IPS DF 6.9 (cell line): ENCODE results near the gene IL15.
A peak's percentile ranks its signal among the peaks of the same experiment; 100 is the strongest.

Source experiments
- DNase-seq: peaks from one replicate; pipeline ENCODE4 v3.0.0-alpha.2; 2013; ENCODE audit warnings: low read depth, low spot score
- H3K27ac ChIP-seq: one replicate; pipeline ENCODE4 v1.5.1; 2013; ENCODE audit warnings: low read length, control low read depth
- H3K27me3 ChIP-seq: 2 replicates; pipeline ENCODE4 v1.6.1; 2013; ENCODE audit warnings: mild to moderate bottlenecking, low read length; ENCODE audit not compliant: control insufficient read depth, insufficient read depth
- H3K36me3 ChIP-seq: 2 replicates; pipeline ENCODE4 v1.6.1; 2013; ENCODE audit warnings: low read length; ENCODE audit not compliant: control insufficient read depth, insufficient read depth
- H3K4me1 ChIP-seq: 2 replicates; pipeline ENCODE4 v1.6.1; 2013; ENCODE audit warnings: low read length; ENCODE audit not compliant: control insufficient read depth, insufficient read depth
- H3K4me3 ChIP-seq: 2 replicates; pipeline ENCODE4 v1.5.1; 2013; ENCODE audit warnings: mild to moderate bottlenecking, low read length
- H3K9me3 ChIP-seq: 2 replicates; pipeline ENCODE4 v1.6.1; 2013; ENCODE audit warnings: low read length, inconsistent platforms; ENCODE audit not compliant: control insufficient read depth, insufficient read depth
- WGBS: extraction: QIAGEN DNeasy Blood & Tissue Kit; methylation state at CpG from one replicate; pipeline ENCODE4 v1.1.7; 2013; ENCODE audit warnings: mixed read lengths, missing lambda C conversion rate; ENCODE audit not compliant: insufficient read length, insufficient coverage; 5-methylcytosine and 5-hydroxymethylcytosine counted together

Gene IL15

GRCh38 chr4:141645611-141646340 is 9.4 kb downstream of the IL15 start:
- no CpG with 5 or more reads among the region's 3 CpGs for WGBS
- Histone ChIP-seq H3K27me3 (no peaks in the 10 kb centered on the region), H3K27ac (no peak overlapping the region), H3K36me3 (no peaks in the 10 kb centered on the region), H3K4me1 (no peaks in the 10 kb centered on the region), H3K9me3 (no peaks in the 10 kb centered on the region), H3K4me3 (no peak overlapping the region)
- no peak for DNase-seq

- no peak for DNase-seq
- no peaks in the 10 kb centered on the region for H3K9me3 ChIP-seq
- H3K27ac ChIP-seq = no peak overlapping the region
- no peaks in the 10 kb centered on the region for H3K36me3 ChIP-seq
- WGBS = no CpG with 5 or more reads among the region's 3 CpGs
- H3K4me3 ChIP-seq = no peak overlapping the region
- no peaks in the 10 kb centered on the region for H3K4me1 ChIP-seq
- H3K27me3 ChIP-seq = no peaks in the 10 kb centered on the region
Observed at GRCh38 chr4:141646969-141647368, 10.6 kb downstream of the IL15 start.

- 100% methylated on average over 1 of the region's 1 CpG for WGBS
- H3K4me3 ChIP-seq = no peak overlapping the region
- no peaks in the 10 kb centered on the region for H3K9me3 ChIP-seq
- no peaks in the 10 kb centered on the region for H3K4me1 ChIP-seq
- H3K27ac ChIP-seq = no peak overlapping the region
- H3K27me3 ChIP-seq = no peaks in the 10 kb centered on the region
- no peak for DNase-seq
- no peaks in the 10 kb centered on the region for H3K36me3 ChIP-seq
Observed at GRCh38 chr4:141647966-141648365, 11.6 kb downstream of the IL15 start.

GRCh38 chr4:141652161-141652778 is 15.9 kb downstream of the IL15 start:
- Histone ChIP-seq H3K36me3 (no peaks in the 10 kb centered on the region), H3K4me1 (no peaks in the 10 kb centered on the region), H3K4me3 (no peak overlapping the region), H3K27me3 (no peaks in the 10 kb centered on the region), H3K9me3 (no peaks in the 10 kb centered on the region), H3K27ac (no peak overlapping the region)
- WGBS = no CpG with 5 or more reads among the region's 4 CpGs
- DNase-seq = no peak

GRCh38 chr4:141654098-141654497 is 17.7 kb downstream of the IL15 start:
- H3K36me3 ChIP-seq = no peaks in the 10 kb centered on the region
- peak; percentile 35 for DNase-seq
- H3K27ac ChIP-seq = no peak overlapping the region
- H3K27me3 ChIP-seq = no peaks in the 10 kb centered on the region
- H3K4me3 ChIP-seq = no peak overlapping the region
- no peaks in the 10 kb centered on the region for H3K9me3 ChIP-seq
- H3K4me1 ChIP-seq = no peaks in the 10 kb centered on the region

- H3K4me1 ChIP-seq = no peaks in the 10 kb centered on the region
- no CpG with 5 or more reads among the region's 3 CpGs for WGBS
Observed at GRCh38 chr4:141656031-141656430, 19.6 kb downstream of the IL15 start.

GRCh38 chr4:141657550-141658250 is 21.3 kb downstream of the IL15 start:
- H3K4me1 ChIP-seq = no peaks in the 10 kb centered on the region
- no peak for DNase-seq
- H3K36me3 ChIP-seq = no peaks in the 10 kb centered on the region
- no peak overlapping the region for H3K27ac ChIP-seq
- H3K27me3 ChIP-seq = no peaks in the 10 kb centered on the region
- H3K4me3 ChIP-seq = no peak overlapping the region
- H3K9me3 ChIP-seq = no peaks in the 10 kb centered on the region
- no CpG with 5 or more reads among the region's 5 CpGs for WGBS

More at GRCh38 chr4:141656031-141656430, 19.6 kb downstream of the IL15 start:
- Histone ChIP-seq H3K27ac (no peak overlapping the region), H3K36me3 (no peaks in the 10 kb centered on the region), H3K27me3 (no peaks in the 10 kb centered on the region), H3K9me3 (no peaks in the 10 kb centered on the region), H3K4me3 (no peak overlapping the region)
- DNase-seq = no peak

- Histone ChIP-seq H3K27me3 (no peaks in the 10 kb centered on the region), H3K36me3 (no peaks in the 10 kb centered on the region), H3K9me3 (no peaks in the 10 kb centered on the region), H3K4me3 (no peak overlapping the region), H3K27ac (no peak overlapping the region), H3K4me1 (no peaks in the 10 kb centered on the region)
- WGBS = no CpG with 5 or more reads among the region's 2 CpGs
- DNase-seq = no peak
Observed at GRCh38 chr4:141658309-141658708, 21.9 kb downstream of the IL15 start.

GRCh38 chr4:141659539-141659938 is 23.2 kb downstream of the IL15 start:
- Histone ChIP-seq H3K27ac (no peak overlapping the region), H3K9me3 (no peaks in the 10 kb centered on the region), H3K4me3 (no peak overlapping the region), H3K4me1 (no peaks in the 10 kb centered on the region), H3K36me3 (no peaks in the 10 kb centered on the region), H3K27me3 (no peaks in the 10 kb centered on the region; the same call in 1 of the 2 replicates)
- DNase-seq = no peak
- no CpG with 5 or more reads among the region's 1 CpG for WGBS

GRCh38 chr4:141660880-141661279 is 24.5 kb downstream of the IL15 start:
- H3K4me1 ChIP-seq = no peaks in the 10 kb centered on the region
- no peak overlapping the region for H3K27ac ChIP-seq
- no peak for DNase-seq
- WGBS = no CpG with 5 or more reads among the region's 1 CpG
- no peaks in the 10 kb centered on the region for H3K9me3 ChIP-seq
- H3K4me3 ChIP-seq = no peak overlapping the region
- H3K36me3 ChIP-seq = no peaks in the 10 kb centered on the region
- no peaks in the 10 kb centered on the region; the same call in 1 of the 2 replicates for H3K27me3 ChIP-seq
